Fibroblast of gingiva (primary cell): ENCODE measurements around the gene RPS3A.
"Not testable (repeated sequence)": the region's sequence is repeated elsewhere in the genome, so short reads cannot be mapped to it uniquely, and the experiment has no call there.

Experiments
- DNase-seq: peaks from one replicate; pipeline ENCODE4 v3.0.0-alpha.2; 2011; ENCODE audit warnings: low read depth

The RPS3A gene

DNA sequence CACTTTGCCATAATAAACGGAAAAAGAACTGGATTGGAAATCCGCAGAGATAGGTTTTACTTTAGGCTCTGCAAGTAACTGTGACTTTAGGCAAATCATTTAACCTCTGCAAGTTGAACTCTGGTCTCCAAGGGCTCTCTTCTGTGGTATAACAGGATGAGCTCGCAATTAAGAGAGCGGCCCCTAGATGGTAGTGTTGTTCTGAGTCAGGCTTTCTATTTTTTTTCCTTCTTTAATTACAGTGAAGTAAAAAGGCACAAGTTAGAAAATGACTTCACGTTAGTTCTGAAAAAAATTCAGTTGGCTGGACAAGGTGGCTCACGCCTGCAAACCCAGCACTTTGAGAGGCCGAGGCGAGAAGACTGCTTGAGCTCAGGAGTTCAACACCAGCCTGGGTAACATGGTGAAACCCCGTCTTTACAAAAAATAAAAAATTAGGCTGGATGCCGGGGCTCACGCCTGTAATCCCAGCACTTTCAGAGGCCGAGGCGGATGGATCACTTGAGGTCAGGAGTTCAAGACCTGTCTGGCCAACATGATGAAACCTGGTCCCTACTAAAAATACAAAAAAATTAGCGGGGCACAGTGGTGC, 18.0 kb downstream of the RPS3A start:
- peak; percentile 61 for DNase-seq

DNA sequence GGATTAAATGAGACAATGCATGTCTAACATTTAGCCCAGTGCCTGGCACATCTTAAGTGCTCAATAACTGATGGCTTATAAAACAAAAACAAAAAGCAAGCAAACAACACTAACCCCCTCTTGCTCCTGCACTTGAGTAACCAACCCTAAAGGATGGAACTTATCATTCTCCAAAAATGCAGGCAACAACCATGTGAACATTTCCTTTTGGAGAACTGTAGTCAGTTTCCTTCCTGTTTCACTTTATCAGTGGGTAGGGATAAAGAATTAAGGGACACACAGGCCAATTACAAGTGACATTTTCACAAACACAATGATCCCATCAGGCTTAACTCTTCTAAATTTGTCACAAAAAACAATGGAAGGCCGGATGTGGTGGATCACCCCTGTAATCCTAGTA, 30.4 kb downstream of the RPS3A start:
- no peak for DNase-seq

DNA sequence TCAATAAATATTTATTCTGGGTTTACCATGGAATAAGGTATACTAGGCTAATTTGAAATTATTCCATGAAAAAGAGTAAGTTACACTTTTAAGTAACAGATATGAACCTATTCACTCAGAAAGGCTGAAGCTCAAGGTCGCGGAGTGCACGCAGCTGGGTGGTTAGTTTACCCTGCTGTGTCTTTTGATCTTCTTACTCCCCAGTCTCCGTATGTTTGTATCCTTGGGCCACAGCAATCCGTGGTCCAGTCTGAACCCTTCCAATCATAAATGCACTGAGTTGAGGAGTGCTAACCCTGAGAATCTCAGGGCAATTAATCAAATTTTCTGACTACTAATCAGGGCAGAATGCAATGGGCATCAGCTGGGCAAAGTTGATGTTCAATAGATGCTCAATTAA, 33.9 kb downstream of the RPS3A start:
- no peak for DNase-seq

DNA sequence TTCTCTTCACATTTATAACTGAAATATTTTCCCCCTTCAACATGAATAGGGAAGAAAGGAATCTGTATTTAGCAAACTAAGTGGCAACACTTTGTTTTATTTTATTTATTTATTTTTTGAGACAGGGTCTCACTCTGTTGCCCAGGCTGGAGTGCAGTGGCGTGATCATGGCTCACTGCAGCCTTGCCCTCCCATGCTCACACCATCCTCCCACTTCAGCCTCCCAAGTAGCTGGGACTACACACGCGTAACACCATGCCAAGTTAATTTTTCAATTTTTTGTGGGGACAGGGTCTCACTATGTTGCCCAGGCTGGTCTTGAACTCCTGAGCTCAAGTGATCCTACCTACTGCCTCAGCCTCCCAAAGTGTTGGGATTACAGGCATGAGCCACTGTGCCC, 36.6 kb downstream of the RPS3A start:
- not testable (repeated sequence) for DNase-seq

DNA sequence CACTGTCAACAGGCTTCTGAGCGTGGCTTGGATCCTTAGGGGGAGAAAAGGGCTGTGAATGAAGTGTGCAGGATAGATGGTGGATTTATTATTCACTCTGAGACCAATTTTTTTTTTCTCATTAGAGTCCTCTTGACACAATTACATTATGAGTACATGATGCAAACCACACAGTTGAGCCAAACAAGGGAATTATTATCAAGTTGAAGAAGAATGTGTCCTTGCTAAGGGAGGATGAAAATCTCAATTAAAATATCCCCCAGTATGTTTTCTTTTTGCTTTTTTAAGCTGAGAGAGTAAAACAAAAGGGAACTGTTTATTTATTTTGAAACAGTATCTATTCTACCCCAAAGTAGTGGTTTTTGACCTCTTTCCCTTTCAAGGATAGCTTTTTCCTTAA, 40.4 kb downstream of the RPS3A start:
- peak; percentile 67 for DNase-seq

DNA sequence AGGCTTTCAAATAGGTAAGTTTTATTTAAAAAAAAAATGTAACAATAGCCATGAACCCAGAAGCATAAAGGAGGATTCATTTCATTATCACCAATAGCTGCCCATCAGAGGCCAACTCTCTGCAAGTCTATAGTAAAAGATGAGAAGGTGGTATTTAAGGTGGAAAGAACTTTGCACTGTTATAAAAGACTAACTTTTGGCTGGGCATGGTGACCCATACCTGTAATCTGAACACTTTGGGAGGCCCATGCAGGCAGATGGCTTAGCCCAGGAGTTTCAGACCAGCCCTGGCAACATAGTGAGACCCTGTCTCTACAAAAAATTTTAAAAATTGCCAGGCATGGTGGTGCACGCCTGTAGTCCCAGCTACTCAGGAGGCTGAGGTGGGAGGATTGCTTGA, 43.3 kb downstream of the RPS3A start:
- no peak for DNase-seq

DNA sequence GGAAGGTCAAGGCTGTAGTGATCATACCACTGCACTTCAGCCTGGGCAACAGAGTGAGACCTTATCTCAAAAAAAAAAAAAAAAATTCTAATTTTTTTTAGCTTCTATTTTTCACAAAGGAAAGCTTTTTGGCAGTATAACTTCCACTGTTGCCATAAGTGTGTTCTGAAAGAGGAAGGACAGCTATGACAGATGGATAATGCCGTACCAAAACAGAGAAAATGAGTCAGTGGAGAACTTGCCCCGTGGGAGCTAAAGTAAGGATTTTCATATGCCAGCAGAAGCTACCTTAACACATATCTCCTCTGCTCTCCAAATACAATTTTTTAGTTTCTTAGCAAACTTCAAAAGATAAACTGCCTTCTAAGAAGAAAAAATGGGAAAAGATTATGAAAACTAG, 43.7 kb downstream of the RPS3A start:
- DNase-seq, result no peak

DNA sequence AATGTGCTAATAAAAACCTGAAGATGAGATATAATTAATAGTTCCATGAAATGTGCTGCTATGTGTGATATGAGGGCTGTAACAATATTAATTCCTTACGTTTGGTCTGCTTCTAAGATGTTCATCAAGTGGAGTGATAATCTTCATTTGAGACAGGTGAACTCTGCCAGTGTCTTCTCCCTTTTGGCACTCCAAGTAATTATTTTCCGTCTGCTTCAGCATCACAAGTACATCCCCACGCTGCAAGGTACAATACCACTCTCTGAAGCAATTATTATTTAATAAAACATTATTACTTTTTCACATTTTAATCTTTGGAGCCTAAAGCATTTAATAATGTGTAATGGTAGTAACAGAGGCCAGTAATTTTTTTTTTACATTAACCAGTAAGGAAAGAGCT, 44.4 kb downstream of the RPS3A start:
- DNase-seq, result no peak

DNA sequence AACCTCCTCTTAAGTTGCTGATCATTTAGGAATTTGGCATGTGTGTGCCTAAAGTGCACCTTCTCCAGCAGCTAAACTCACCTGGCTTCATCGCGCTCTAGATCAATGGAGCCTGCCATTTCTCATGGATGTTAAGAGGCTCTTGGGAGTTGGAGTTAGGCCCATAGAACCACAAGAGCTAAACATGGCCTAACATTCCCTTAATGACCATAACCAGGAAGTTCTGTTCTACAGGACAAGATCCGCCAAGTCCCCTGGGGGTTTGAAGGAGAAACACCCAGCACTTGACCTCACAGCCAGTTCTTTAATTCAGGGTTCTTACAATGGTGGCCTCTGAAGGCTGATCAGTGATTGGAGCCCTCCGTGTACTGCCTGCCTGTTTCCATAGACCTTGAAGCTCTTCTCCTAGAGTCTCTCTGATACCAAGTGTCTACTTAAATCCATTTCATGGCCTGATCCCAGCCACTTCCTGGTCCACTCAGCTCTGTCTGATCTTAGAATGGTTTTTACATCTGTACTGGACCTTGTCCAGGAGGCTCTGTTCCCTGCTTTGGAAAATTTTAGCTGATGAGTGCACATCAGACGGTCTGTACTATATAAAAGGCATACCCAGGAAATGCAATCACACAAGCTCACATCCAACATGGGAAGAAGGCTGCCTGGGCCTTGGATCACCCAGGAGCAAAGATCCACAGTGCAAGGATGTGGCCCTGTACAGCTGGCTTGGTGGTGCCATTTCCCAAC, 45.1 kb downstream of the RPS3A start:
- DNase-seq, result no peak

DNA sequence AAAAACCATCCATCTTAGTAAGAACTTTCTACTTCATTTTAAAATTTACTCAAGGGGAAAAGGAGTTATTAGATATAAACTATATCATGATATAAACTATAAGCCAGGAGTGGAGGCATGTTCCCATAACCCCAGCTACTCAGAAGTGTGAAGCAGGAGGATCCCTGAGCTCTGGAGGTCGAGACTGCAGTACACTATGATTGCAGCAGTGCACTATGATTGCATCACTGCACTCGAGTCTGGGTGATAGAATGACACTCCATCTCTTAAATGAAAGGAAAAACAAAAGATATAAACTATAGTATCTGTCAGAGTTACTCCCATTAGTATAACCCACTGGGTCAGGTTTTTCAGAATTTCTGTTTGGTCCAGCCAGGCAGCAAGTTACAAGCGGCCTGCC, 47.6 kb downstream of the RPS3A start:
- DNase-seq, result peak; percentile 72

DNA sequence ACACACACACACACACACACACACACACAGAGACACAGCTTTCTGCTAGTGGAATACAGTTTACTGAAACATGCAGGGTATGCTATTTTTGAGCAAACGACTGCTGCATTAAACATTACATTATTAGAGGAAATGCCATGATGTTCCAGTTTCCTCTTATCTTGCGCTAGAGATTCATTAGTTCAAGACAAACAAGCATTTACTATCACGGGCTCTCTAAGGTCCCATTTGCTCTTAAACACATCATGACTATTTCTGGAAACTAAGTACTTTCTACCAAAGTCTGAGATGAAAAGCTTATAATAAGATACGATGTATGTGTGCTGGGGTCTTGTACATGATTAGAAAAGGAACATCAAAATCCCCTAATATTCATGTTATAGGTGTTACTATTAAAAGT, 48.8 kb downstream of the RPS3A start:
- DNase-seq, result no peak

DNA sequence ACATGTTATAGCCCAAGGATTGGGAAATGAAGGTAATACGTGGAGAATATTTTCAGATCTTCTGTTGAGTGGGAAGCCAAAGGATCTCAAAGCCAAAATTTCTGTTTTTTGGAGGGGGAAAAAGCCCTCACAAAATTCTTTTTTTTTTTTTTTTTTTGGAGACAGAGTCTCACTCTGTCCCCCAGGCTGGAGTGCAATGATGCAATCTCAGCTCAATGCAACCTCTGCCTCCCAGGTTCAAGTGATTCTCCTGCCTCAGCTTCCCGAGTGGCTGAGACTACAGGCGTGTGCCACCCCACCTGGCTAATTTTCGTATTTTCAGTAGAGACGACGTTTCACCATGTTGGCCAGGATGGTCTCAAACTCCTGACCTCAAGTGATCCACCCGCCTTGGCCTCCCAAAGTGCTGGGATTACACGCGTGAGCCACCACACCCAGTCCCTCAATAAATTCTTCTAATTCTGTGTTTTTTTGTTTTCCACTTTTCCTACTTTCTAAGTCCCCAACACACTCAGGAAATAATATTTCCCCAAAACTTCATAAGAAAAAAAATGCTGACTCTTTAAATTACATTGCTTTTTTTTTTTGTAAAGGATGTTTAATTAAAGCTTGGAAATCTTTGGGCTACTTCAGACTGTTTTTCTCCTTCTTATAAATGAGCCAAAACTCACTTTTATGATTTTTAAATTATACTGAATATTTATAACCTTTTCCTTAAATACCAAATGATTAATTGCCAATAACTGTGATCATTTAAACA, 51.6 kb downstream of the RPS3A start:
- no peak for DNase-seq

DNA sequence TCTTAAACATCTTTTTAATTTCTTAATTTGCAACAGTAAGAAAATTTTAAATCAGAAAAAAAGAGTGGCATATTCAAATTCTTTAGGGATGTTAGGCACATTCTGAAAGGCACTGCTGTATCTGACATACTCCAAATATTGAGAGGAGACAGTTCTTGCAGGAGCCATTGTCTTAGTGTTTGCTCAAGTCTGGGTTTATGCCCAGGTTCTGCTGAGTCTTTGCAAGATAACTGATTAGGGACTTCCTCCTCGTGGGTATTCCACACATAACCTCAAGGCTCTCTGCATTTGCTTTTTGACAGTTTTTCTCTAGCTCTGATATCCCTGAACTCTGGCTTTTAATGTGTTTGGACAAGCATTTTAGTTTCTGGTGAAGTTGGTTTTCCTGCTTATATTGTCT, 52.6 kb downstream of the RPS3A start:
- DNase-seq, result no peak

DNA sequence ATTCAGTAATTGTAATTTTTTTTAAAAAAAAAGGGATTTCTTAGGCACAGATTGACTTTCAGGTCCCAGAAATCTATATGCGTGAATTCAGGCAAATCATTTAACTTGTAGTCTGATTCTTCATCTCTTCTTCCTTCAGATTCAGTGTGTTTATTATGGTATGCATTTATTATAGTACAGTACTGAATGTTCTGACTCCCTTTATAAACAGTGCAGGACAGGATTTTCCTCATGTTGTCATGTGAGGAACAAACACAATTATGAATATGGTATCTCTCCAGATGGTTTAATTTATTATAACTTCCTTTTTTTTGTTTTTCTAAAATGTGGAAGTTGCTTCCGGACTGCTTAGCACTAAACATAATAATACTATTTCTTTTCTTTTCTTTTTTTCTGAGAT, 54.2 kb downstream of the RPS3A start:
- DNase-seq, result peak; percentile 85
